ENCODE measurements around the gene E2F8.

E2F8 gene

GRCh38 chr11:19200410-19201201 is 40.1 kb downstream of the E2F8 start:
- peak; percentile 18 for DNase-seq (ENCODE audit: low read depth)
- TF ChIP-seq, protein P1, sequence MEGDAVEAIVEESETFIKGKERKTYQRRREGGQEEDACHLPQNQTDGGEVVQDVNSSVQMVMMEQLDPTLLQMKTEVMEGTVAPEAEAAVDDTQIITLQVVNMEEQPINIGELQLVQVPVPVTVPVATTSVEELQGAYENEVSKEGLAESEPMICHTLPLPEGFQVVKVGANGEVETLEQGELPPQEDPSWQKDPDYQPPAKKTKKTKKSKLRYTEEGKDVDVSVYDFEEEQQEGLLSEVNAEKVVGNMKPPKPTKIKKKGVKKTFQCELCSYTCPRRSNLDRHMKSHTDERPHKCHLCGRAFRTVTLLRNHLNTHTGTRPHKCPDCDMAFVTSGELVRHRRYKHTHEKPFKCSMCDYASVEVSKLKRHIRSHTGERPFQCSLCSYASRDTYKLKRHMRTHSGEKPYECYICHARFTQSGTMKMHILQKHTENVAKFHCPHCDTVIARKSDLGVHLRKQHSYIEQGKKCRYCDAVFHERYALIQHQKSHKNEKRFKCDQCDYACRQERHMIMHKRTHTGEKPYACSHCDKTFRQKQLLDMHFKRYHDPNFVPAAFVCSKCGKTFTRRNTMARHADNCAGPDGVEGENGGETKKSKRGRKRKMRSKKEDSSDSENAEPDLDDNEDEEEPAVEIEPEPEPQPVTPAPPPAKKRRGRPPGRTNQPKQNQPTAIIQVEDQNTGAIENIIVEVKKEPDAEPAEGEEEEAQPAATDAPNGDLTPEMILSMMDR (IDR thresholded peaks at IDR 0.05; ENCODE audit: control insufficient read depth, insufficient read depth, low read depth, low read length, missing control alignments) = no peak
- no peak overlapping the region for H3K4me3 ChIP-seq (ENCODE audit: control insufficient read depth, low read depth, low read length)

- no peak for DNase-seq (ENCODE audit: low read depth)
- H3K4me3 ChIP-seq (ENCODE audit: control insufficient read depth, low read depth, low read length) = no peak overlapping the region
- TF ChIP-seq, protein P1 (IDR thresholded peaks at IDR 0.05; ENCODE audit: control insufficient read depth, insufficient read depth, low read depth, low read length, missing control alignments) = no peak
Measured at GRCh38 chr11:19199771-19200170, 41.0 kb downstream of the E2F8 start.

DNA sequence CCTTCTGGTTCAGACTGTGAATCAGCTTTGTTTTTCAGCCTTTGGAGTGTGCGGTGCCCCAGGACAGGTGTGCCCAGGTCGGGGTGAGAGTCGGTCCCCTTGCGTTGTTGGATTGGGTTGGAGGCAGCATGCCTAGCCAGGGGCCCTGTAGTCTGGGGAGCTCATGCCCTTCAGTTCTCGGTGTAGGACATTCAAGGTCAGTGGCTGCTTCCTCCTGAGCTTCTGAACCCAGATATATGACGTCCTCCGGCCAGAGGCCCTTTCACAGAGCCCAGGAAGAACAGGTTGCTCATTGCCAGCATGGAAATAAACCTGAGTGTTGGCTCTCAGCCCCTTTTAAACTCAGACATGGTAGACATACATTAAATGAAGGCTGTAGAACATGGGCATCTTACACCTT is 41.7 kb downstream of the E2F8 start:
- TF ChIP-seq, protein P1 (IDR thresholded peaks at IDR 0.05; ENCODE audit: control insufficient read depth, insufficient read depth, low read depth, low read length, missing control alignments) = no peak
- H3K4me3 ChIP-seq (ENCODE audit: control insufficient read depth, low read depth, low read length) = no peak overlapping the region
- no peak for DNase-seq (ENCODE audit: low read depth)

GRCh38 chr11:19196432-19196831 is 44.3 kb downstream of the E2F8 start:
- TF ChIP-seq, protein P1 (IDR thresholded peaks at IDR 0.05; ENCODE audit: control insufficient read depth, insufficient read depth, low read depth, low read length, missing control alignments) = no peak
- DNase-seq (ENCODE audit: low read depth) = no peak
- no peak overlapping the region for H3K4me3 ChIP-seq (ENCODE audit: control insufficient read depth, low read depth, low read length)

- no peak overlapping the region for H3K4me3 ChIP-seq (ENCODE audit: control insufficient read depth, low read depth, low read length)
- TF ChIP-seq, protein P1 (IDR thresholded peaks at IDR 0.05; ENCODE audit: control insufficient read depth, insufficient read depth, low read depth, low read length, missing control alignments) = no peak
- no peak for DNase-seq (ENCODE audit: low read depth)
Measured at GRCh38 chr11:19194620-19195308, 46.0 kb downstream of the E2F8 start.

GRCh38 chr11:19193916-19194315 is 46.8 kb downstream of the E2F8 start:
- no peak for DNase-seq (ENCODE audit: low read depth)
- TF ChIP-seq, protein P1 (IDR thresholded peaks at IDR 0.05; ENCODE audit: control insufficient read depth, insufficient read depth, low read depth, low read length, missing control alignments) = no peak
- H3K4me3 ChIP-seq (ENCODE audit: control insufficient read depth, low read depth, low read length) = no peak overlapping the region
